ENCODE measurements around the gene NAA40. TPM values are rescaled to one million over a fixed set of nuclear protein-coding genes. Genes with fewer than 3 reads are reported as not detected.

Gene NAA40
- total and polyA plus RNA-seq, 10 of the 15 experiments (the other 5 are each of a cell fraction or from before 2014, with no cell fraction given) = 4.8 to 31.6 (median 22.2) TPM

DNA sequence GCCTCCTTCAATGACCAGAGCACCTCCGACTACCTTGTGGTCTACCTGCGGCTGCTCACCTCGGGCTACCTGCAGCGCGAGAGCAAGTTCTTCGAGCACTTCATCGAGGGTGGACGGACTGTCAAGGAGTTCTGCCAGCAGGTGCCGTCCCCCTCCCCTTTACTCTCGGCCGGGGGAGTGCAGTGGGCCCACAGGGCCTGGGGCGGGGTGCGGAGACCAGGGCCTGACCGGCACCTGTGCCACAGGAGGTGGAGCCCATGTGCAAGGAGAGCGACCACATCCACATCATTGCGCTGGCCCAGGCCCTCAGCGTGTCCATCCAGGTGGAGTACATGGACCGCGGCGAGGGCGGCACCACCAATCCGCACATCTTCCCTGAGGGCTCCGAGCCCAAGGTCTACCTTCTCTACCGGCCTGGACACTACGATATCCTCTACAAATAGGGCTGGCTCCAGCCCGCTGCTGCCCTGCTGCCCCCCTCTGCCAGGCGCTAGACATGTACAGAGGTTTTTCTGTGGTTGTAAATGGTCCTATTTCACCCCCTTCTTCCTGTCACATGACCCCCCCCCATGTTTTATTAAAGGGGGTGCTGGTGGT lies 58.4 kb downstream of the NAA40 start (continued):
- TF ChIP-seq, protein P1, sequence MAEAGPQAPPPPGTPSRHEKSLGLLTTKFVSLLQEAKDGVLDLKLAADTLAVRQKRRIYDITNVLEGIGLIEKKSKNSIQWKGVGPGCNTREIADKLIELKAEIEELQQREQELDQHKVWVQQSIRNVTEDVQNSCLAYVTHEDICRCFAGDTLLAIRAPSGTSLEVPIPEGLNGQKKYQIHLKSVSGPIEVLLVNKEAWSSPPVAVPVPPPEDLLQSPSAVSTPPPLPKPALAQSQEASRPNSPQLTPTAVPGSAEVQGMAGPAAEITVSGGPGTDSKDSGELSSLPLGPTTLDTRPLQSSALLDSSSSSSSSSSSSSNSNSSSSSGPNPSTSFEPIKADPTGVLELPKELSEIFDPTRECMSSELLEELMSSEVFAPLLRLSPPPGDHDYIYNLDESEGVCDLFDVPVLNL (IDR thresholded peaks at IDR 0.05; ENCODE audit: low read depth, low read length) = no peak
- TF ChIP-seq, protein P2, sequence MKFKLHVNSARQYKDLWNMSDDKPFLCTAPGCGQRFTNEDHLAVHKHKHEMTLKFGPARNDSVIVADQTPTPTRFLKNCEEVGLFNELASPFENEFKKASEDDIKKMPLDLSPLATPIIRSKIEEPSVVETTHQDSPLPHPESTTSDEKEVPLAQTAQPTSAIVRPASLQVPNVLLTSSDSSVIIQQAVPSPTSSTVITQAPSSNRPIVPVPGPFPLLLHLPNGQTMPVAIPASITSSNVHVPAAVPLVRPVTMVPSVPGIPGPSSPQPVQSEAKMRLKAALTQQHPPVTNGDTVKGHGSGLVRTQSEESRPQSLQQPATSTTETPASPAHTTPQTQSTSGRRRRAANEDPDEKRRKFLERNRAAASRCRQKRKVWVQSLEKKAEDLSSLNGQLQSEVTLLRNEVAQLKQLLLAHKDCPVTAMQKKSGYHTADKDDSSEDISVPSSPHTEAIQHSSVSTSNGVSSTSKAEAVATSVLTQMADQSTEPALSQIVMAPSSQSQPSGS (IDR thresholded peaks at IDR 0.05; ENCODE audit: low read length) = no peak
- TF ChIP-seq, protein P3, sequence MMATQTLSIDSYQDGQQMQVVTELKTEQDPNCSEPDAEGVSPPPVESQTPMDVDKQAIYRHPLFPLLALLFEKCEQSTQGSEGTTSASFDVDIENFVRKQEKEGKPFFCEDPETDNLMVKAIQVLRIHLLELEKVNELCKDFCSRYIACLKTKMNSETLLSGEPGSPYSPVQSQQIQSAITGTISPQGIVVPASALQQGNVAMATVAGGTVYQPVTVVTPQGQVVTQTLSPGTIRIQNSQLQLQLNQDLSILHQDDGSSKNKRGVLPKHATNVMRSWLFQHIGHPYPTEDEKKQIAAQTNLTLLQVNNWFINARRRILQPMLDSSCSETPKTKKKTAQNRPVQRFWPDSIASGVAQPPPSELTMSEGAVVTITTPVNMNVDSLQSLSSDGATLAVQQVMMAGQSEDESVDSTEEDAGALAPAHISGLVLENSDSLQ (IDR thresholded peaks at IDR 0.05) = no peak
- TF ChIP-seq, protein P4, sequence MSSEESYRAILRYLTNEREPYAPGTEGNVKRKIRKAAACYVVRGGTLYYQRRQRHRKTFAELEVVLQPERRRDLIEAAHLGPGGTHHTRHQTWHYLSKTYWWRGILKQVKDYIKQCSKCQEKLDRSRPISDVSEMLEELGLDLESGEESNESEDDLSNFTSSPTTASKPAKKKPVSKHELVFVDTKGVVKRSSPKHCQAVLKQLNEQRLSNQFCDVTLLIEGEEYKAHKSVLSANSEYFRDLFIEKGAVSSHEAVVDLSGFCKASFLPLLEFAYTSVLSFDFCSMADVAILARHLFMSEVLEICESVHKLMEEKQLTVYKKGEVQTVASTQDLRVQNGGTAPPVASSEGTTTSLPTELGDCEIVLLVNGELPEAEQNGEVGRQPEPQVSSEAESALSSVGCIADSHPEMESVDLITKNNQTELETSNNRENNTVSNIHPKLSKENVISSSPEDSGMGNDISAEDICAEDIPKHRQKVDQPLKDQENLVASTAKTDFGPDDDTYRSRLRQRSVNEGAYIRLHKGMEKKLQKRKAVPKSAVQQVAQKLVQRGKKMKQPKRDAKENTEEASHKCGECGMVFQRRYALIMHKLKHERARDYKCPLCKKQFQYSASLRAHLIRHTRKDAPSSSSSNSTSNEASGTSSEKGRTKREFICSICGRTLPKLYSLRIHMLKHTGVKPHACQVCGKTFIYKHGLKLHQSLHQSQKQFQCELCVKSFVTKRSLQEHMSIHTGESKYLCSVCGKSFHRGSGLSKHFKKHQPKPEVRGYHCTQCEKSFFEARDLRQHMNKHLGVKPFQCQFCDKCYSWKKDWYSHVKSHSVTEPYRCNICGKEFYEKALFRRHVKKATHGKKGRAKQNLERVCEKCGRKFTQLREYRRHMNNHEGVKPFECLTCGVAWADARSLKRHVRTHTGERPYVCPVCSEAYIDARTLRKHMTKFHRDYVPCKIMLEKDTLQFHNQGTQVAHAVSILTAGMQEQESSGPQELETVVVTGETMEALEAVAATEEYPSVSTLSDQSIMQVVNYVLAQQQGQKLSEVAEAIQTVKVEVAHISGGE (CRISPR knock-in tag; IDR thresholded peaks at IDR 0.05) = no peak
- TF ChIP-seq BACH1 (IDR thresholded peaks at IDR 0.05; ENCODE audit: borderline replicate concordance) = no peak
- TF ChIP-seq PML (IDR thresholded peaks at IDR 0.05; ENCODE audit: low read length) = no peak

Measured in GM12878 (cell line).